ENCODE measurements around the gene GSK3B. TPM values are rescaled to one million over a fixed set of nuclear protein-coding genes. Genes with fewer than 3 reads are reported as not detected.

GSK3B gene
- total RNA-seq, 1 experiment from 2014 or later, result 56.5 TPM

- Mint-ChIP-seq H3K27ac (no peak overlapping the region), H3K9me3 (no peaks in the 10 kb centered on the region), H3K27me3 (ENCODE audit: low read depth) (no peaks in the 10 kb centered on the region), H3K4me3 (no peak overlapping the region), H3K4me1 (peaks cover 4 to 7% of the 10 kb centered on the region in 2 experiments; a peak in 2 of 4 replicates), H3K36me3 (ENCODE audit: insufficient read depth in 1 of 3, low read depth in 3 of 3) (peaks cover 3 to 7% (median 4%) of the 10 kb centered on the region in 3 experiments; a peak in 5 of 7 replicates)
- no peak overlapping the region for H2BK15ac ChIP-seq (ENCODE audit: low read depth, low read length)
- no peaks in the 10 kb centered on the region for H3K27me3 ChIP-seq (ENCODE audit: insufficient read depth, low read length)
- H3K9ac ChIP-seq (ENCODE audit: extremely low read depth, insufficient read length, low read length), result no peak overlapping the region
- no peak overlapping the region for H3K56ac ChIP-seq (ENCODE audit: insufficient read length, low read depth, low read length)
- H2BK120ac ChIP-seq (ENCODE audit: low read depth, low read length, poor library complexity, severe bottlenecking), result no peak overlapping the region
- no peak overlapping the region for H3T11ph ChIP-seq (ENCODE audit: low read length)
- H3K23me2 ChIP-seq (ENCODE audit: insufficient read length, low read depth, low read length, poor library complexity, severe bottlenecking), result no peaks in the 10 kb centered on the region
- H2AFZ ChIP-seq (ENCODE audit: low read length), result no peak overlapping the region
- H3K9me3 ChIP-seq (ENCODE audit: control insufficient read depth, low read depth, low read length), result no peaks in the 10 kb centered on the region
- H3K4me1 ChIP-seq (ENCODE audit: insufficient read depth, low read length), result no peaks in the 10 kb centered on the region
- H2AK5ac ChIP-seq (ENCODE audit: insufficient read length, low read length), result no peak overlapping the region
- no peak overlapping the region for H2BK5ac ChIP-seq (ENCODE audit: insufficient read length, low read length)
- no peak overlapping the region for H3K23ac ChIP-seq (ENCODE audit: insufficient read length, low read depth, low read length)
- H3K79me1 ChIP-seq (ENCODE audit: insufficient read depth, low read depth, low read length, poor library complexity, severe bottlenecking), result no peaks in the 10 kb centered on the region
- no peak overlapping the region for H3K4me2 ChIP-seq (ENCODE audit: insufficient read depth, insufficient read length, low read length)
- no peak overlapping the region for H4K91ac ChIP-seq (ENCODE audit: insufficient read length, low read depth, low read length)
- H3K4ac ChIP-seq (ENCODE audit: low read depth, low read length), result no peak overlapping the region
- DNase-seq, result no peak
- no peak for TF ChIP-seq CTCF (conservative IDR thresholded peaks at IDR 0.05)
- H2BK20ac ChIP-seq (ENCODE audit: low read depth, low read length, poor library complexity, severe bottlenecking), result no peak overlapping the region
- H2BK12ac ChIP-seq (ENCODE audit: insufficient read length, low read depth, low read length), result no peak overlapping the region
- H4K20me1 ChIP-seq (ENCODE audit: control insufficient read depth, insufficient read depth, insufficient read length), result no peaks in the 10 kb centered on the region
- no peak overlapping the region for H4K5ac ChIP-seq (ENCODE audit: insufficient read length, low read depth, low read length)
- no peak overlapping the region for H3K27ac ChIP-seq (ENCODE audit: insufficient read length, low read depth, low read length)
- H3K14ac ChIP-seq (ENCODE audit: insufficient read depth, low read length), result no peak overlapping the region
- no peak overlapping the region for H4K8ac ChIP-seq (replicated peaks; ENCODE audit: insufficient read length, low read depth, low read length)
- no peaks in the 10 kb centered on the region for H3K79me2 ChIP-seq (ENCODE audit: insufficient read depth, low read length)
- H3K18ac ChIP-seq (ENCODE audit: insufficient read length, low read depth, low read length), result no peak overlapping the region
Measured at GRCh38 chr3:119835556-119835955, 258.7 kb downstream of the GSK3B start.
